HS-5 (cell line): Measurements from ENCODE around the gene PER2.

Experiments used
- DNase-seq: peaks from one replicate; pipeline ENCODE4 v3.0.0-alpha.2; 2012; ENCODE audit warnings: low read depth

The PER2 gene

DNA sequence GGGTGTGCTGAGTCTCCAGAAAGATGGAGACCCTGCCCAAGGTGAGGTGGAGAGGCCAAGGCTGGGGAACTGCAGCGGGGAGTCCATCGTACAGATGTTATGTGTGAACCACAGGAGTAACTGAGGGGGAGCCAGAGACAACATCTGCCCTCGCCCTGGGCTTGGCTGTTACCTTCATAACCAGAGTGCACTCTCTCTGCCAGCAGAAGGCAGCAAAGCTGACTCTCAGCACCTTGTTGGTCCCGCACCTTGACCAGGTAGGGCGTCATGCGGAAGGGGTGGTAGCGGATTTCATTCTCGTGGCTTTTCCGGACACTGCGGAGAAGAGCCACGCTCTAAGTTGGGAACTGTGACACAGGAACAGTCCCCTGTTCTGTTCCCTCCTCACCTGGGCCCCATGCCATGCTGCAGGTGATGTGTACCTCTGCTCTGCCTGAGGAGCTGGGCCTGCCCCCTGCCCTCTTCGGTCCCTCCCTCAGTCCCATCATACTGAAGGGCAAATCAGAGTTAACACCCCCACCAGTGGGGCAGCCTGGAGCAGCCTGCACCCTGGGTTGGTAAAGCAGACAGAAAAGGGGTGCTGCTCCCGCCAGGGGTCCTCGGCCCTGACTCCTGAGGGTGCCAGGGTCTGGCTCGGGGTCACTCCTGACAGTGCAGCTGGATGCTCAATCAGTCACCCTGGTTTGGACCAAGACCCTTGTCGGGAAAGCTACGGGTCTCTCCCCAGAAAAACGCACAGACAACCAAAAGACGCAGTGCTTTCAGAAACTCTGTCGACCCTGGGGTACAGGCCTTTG lies 20.3 kb downstream of the PER2 start:
- no peak for DNase-seq

DNA sequence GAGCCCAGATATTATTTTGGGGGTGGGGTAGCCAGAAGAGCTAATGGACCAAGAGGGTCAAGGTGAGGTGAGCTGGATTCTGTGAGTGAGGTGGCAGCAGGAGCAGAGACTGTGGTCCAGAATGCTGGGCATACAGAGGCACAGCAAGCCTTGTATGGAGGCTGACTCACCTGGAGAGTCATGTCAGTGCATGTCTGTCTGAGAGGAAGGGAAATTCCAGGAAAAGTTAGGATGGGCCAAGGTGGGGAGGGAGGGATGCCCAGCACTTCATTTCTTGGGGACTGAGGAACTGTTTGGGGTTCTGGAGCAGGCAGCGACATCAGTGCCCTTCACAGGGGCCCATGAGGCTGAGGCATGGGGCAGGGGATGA lies 21.1 kb downstream of the PER2 start:
- DNase-seq = no peak

DNA sequence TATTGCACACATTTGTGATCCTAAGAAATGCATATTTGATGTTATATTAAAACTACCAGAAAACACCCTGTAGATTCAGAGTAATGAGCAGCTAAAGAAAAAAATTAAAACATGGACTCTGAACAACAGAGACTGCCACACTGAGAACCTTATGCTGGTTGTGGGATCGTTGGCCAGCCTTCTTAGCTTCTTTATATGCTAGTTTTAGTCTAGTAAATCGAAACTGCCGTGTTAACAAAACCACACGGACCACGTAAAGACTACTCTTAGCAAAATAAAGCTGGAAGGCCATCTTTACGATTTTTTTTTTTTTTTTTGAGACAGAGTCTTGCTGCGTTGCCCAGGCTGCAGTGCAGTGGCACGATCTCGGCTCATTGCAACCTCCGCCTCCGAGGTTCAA lies 22.8 kb downstream of the PER2 start:
- no peak for DNase-seq

DNA sequence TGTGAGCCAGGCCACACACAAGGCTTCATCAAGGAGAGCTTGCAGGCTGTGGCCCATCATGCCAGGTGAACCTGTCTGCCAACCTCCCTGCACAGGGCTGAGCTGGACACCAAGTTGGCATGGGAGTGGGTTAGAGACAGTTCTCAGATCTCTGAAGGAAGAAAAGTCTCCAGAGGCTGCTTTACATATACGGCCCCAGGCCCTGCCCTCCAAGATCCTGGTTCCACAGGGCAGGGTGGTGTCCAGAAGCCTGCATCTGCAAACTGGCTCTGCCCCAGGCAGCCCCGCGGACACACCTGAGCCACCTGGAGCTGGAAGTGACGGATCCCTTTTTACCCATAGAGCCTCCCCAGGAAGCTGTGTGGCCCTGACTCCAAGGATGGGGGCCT lies 24.3 kb downstream of the PER2 start:
- no peak for DNase-seq

DNA sequence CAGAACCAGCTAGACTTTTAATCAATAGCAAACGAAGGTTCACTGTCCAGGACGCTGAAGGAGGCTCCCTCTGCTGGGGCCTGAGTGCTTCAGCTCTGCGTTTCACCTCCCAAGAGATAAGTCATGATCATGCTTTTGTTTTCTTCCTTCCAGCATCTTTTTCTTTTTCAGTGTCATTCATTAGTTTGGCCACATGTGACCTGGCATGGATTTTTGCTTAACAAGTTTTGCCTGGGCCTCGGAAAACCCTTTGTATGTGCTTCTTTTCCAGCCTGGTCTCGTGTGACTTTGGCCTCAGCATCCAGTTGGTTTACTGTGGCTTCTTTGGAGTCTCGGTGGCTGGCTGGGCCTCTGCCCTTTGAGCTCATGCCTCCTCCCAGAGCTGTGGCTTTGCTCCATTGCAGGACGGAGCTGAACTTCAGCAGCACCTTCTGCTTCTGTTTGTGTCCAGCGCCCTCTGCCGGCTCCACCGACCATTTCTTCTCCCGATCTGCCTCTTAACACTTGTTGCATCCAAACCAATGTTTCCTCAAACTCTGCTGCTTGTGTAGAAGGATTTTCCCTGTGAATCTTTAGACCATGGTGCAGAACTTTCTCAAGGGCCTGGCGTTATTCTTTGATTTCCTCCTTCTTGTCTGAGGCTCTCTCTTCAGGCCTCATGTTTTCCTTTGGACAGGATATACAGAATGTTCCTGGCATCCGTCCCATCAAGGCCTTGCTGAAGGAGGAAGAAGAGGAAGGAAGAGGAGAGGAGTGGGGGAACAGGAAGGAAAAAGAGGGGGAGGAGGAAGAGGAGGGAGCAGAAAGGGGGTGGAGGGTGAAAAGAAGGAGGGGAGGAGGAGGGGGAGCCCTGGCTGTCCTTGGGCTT lies 25.0 kb downstream of the PER2 start:
- DNase-seq = peak; percentile 56

DNA sequence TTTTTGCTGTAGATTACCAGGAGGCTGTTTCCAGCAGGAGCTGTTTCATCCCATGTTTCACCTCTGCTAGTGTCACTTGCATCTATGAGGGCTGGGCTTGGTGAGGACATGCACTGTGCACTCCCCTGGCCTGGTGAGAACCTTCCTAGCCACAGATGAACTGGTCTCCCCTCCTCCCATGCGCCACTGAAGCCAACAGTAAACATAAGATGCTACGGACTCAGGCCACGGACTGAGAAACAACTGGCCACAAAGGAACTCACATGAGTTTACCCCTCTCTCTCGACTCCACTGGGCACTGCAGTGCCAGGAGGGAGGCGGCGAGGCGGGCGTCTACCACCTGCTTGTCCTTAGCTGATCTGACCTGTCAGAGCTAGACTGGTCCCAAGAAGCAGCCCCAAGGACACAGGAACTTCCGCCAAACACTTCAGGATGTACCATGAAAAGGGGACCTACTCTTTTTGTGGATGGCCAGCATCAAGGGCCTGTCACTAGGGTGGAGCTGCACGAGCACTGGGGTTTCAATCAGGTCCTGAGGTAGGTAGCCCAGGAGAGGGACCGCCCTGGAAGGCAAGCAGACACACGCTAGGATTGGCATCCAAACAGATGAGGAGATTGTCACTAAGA lies 25.8 kb downstream of the PER2 start:
- DNase-seq = no peak

DNA sequence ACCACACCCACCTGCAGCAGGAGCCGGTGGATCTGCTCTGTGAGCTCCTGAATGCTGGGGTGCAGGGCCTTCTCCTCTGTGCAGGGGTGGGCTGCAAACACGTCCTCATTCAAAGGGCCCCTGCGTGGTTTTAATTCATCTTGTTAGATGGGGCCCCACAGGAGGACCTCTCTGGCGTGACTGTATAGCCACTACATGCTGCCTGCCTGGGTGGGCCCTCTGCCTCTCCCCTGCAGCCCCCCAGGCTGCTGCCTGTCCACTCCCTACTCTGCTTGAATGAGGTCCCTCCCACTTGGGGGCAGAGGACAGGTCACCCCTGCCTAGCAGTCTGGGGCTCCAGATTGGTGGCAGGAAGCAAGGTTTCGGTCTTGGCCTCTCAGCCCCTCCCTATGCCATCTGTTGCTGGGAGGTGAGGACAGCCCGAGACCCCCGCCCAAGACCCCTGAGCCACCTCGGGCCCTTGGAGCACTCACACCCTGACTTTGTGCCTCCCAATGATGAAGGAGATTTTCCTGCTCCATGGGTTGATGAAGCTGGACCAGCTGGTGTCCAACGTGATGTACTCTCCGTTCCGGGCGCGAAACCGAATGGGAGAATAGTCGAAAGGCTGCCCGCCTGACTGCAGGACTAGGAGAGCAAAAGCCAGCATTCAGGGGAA lies 26.6 kb downstream of the PER2 start:
- DNase-seq = no peak

DNA sequence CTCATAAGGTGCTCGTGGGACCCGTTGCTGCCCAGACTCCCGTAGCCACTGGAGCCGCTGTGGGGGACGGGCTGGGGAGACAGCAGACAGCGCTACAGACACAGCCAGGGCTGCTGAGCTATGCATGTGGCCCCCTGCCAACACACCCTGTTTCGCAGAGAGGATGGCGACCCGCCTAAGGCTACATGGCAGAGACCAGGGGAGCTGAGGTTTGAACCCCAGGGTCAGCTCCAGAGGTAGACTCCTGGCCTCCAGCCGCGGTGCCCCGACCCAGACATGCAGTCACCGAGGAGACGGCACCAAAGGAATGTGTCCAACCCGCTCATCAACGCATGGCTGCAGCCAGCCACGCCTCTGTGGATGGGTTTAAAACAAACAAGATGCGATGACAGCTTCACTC lies 27.5 kb downstream of the PER2 start:
- no peak for DNase-seq

DNA sequence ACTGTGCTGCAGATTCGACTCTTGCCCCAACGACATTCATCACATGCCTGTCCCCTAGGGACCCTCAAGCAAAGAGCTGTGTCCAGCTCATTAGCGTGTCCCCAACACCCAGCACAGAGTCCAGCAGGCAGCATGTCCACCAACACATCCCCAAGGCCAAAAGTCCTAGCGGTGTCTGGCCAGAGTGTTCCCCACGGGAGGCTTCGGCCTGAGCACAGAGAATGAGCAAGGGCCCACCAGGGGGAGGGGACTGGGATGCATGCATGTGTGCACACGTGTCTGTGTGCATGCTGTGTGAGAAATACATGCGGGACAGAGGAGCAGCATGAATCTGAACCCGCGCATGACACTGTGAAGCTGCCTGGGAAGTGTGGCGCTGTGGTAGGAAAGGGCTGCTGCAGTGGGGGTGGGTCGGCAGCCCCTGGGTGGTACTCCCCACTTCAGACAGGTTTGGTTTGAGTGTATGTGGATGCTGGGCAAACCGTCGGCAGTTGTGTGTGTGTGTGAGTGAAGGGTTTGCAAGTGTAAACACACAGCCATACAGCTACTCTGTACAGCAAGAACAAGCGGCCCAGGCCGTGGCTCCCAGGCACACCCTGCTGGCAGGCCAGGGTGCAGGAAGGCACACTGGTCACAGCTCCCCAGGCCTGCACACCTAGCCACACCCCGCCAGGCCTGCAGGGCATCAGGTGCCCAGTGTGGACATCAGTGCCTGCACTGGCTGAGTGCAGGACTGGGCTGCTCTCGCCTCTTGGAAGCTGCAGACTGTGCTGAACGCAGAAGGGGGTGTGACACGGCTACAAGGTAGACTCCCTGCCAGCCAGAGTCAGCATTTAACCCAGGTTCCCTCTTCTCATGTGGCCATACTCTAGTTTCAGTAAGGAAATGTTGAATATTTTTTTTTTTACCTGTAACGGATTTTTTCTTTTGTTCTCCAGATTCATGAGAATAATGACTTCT lies 29.1 kb downstream of the PER2 start:
- no peak for DNase-seq

DNA sequence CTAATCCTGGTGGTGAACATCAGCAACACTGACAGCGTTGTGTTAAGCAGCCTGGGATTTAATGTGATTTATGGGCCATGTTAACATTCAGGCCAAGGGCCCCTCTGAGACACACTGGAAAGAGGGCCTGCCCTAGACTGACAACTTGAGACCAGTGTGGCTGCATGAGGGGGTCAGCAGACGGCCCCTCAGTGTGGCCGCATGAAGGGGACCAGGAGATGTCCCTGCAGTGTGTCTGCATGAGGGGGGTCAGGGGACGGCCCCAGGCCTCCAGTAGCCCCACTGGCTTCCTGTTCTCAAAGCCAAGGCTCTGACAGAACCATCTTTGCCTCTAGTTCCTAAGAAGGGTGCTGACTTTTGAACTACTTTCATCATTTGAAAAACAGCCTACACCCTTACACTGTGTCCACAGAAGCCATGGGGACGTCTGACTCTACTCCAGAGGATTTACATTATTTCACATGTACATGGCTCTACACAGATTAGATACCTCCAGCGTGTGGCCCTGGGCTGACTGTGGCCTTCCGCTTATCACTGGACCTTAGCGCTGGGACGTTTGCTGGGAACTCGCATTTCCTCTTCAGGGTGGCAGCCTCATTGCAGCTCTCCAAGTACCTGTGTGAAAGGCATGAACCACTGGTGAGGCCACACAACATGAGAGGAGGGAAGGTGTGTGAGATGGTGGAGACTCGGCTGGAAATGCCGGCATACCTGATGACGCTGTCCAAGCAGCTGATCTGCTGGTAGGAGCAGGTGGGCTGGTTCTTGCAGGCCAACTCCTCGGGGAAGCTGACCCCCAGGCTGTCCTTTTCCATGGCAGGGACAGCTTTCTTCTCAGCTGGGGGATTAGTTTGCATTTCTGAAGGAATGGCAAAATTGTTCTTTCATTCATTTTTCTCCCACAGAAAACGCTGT lies 30.4 kb downstream of the PER2 start:
- no peak for DNase-seq

DNA sequence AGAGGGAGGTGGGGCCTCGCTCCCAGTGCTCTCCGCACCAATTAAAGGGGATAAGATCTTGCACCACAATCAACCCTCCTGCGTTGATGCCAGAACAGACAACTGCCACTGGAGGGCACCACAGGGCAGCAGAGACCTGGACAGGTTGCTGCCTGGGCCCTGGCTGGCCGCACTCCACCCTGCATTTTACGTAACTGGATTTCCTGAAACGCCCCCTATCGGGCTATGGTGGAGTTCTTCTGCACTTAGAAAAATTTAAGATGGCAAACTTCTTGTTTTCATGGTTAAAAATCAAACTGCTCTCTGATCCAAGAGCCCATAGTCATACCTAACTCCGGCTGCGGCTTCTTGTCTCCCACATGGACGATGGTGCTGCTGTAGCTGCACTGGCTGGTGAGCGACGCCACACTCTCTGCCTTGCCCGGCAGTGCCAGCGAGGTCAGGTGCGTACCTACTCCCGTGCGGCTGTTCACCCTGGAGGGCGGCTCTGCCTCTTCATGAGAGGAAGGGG lies 31.8 kb downstream of the PER2 start:
- DNase-seq = no peak

DNA sequence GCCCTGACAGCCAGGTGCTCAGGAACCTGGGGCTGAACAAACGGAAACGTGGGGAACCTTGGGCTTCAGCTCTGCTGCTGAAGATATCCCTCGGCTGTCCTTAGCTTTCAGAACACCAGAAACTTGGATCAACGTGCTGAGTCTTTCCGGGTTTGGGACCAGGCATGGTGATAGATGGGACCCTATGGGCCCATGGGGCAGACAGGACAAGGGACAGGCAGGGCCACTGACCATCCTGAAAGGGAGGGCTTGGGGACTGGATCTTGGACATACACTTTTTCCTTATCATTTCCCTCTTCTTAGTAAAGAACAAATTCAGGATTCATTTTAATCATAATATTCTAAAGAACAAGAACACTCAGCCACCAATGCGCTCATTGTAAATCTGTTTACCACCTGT lies 32.3 kb downstream of the PER2 start:
- DNase-seq = no peak

DNA sequence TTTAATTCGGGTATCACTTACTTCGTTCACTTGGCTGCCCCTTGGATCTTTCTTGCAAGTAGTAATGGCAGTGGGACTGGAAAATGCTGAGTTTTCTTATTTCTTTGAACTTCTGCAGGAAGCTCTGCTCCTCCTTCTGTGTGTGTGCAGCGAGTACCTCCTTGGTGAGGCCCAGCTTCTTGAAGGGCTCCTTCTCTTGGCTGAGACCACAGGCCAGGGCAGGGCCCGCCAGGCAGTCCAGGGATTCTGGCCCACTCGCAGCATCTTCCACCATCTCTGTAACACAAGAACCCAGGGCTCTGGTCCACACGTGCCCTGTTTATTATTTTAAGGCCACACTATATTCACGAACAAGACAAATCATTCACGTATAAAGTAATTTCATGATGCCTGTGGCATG lies 32.8 kb downstream of the PER2 start:
- no peak for DNase-seq

DNA sequence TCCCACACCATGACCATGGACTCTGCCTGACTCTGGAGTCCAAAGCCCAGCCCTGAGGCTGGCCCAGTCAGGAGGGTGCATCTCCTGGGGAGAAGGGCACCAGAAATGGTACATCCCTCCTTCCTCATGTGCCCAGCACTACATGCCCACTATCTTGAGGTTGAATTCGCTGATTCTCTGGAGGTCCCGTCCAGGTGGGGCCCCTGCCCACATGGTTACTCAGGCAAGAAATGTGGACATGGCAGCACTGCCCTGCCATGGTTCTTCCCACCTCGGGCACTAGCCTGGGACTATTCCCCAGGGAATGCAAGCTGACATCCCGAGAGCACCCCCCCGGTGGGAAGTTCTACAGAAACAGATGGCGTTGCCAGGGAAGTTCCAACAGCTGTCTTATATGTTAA lies 33.3 kb downstream of the PER2 start:
- no peak for DNase-seq

DNA sequence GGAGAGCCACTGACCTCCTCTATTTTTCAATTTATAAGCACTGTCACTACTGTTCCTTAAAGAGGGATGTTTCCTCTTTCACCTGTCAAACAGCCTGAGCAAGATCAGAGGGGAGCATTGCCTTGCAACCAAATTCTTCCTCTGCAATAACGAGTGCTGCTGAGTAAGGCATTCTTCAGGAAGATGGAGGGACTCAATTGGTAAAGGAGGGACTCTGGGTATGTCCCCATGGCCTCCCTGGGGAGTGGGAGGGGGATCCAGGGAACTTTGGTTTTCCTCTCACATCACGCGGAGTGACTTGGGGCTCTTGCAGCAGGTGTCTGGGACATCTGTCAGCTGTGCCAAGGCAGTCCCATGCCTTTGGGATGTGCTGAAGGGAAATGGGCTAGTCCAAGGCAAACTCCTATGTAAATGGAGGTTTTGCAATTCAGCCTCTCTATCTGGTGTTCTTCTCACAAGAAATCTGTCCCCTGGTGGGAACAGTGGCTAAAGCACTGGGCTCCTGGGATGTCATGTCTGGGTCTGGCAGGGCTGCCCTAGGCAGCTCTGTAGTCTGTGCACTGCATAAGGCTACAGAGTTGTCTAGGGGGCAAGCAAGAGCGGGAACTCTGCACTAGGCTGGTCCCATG lies 34.2 kb downstream of the PER2 start:
- no peak for DNase-seq

DNA sequence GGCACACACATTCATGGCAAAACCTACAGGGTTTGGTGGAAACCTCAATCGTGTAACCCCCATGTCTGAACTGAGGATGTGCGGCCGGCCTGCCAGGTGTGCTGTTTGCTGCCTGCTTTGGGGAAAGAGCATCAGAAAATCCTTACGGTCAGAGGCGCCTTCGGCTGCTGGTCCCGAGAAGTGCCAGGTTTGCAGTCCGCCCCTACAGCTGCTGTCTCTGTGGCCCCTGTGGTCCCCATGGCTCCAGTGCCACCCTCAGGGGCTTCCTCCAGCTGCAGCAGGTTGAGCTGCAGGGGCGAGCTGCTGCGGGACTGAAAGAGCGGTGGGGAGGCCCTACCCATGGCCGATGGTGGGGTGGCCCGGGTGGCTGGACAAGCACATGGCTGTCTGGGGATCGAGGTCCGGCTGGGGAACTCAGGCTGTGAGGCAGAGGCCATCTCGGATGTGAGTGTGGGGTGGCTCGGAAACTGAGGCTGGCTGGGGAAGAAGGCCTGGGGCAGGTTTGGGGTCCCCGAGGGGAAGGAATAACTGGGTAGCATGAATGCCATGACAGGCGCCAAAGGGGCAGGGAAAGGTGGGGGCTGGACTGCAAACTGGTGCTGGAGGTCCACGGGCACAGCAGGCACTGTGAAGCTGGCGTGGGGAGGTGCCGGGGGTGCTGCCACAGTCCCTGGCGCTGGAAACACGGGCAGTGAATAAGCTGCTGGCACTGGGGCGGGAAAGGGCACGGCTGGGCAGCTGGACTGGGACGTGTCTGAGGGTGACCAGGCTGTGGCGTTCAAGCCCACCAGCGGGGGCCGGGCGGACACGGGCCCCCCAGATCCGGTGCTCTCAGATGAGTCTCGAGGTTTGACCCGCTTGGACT lies 35.4 kb downstream of the PER2 start:
- DNase-seq = no peak

DNA sequence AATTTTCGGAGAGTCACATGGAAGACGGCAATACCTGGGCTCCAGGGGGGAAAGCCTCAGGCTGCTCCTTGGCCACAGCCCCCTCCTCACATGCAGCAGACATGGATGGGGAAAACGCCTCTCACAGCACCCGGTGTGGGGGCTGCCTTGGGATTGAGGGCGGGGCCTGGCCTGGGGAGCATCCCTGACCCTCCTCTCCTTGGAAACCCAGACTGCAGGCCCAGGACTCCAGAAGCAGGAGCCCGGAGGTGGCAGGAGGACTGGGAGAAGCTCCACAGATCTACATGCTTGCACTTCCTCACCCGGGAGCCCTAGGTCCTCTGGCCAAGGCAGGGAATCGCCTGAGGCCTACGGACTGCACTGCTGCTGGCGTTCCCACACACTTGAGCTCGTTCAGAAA lies 36.4 kb downstream of the PER2 start:
- DNase-seq = no peak

DNA sequence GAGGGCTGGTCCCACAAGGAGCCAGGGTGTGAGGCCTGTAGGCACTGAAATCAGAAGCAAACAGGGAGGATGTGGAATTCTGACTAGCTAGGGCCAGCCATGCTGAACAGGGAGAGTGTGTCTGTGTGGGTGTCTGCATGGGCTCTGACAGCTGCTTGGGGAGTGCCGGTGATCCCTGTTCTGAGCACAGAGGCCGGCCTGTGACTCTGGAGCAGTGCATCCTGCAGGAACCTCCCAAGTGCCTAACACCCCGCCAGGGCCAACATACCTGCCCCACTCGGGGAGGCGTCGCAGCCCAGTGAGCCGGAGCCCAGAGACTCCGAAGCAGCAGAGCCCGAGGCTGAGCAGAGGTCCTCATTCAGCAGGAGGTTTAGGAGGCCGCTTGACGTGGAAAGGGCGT lies 37.1 kb downstream of the PER2 start:
- no peak for DNase-seq

DNA sequence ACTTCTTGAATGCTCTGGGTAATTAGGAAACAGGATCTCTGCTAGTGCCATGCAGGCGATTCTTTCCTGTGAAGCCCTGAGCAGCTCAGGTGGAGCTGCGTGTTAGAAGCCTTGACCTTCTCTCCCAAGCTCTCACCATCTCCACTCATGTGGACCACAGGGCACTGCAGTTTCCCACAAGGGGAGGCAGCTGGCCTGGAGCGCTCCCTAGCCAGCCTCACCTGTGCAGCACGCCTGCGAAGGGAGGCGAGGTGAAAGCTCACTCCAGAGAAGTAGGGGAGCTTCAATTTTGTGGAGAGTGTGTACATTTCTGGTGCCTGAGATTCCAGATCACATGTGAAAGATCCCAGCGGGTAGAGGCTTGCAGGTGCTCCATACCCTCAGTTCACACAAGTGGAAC lies 37.5 kb downstream of the PER2 start:
- no peak for DNase-seq
